K562 (cell line): Measurements from ENCODE around the gene GRSF1. TPM values are rescaled to one million over a fixed set of nuclear protein-coding genes. Genes with fewer than 3 reads are reported as not detected.

Source experiments
- ARHGAP35 ChIP-seq: fragments of 450-650 bp; IDR thresholded peaks from 2 replicates; pipeline ENCODE4 v1.6.1; 2018; ENCODE audit not compliant: partially characterized antibody
- ARID2 ChIP-seq: fragments of 450-650 bp; IDR thresholded peaks from 2 replicates; pipeline ENCODE4 v1.6.1; 2017; ENCODE audit warnings: antibody characterized with exemption, mild to moderate bottlenecking
- ASH1L ChIP-seq: fragments of 450-650 bp; IDR thresholded peaks from 2 replicates; pipeline ENCODE4 v1.6.1; 2018; ENCODE audit warnings: borderline replicate concordance, mild to moderate bottlenecking, low read depth; ENCODE audit not compliant: partially characterized antibody
- GABPA ChIP-seq: fragments of 200-800 bp; sonication (Bioruptor generic); conservative IDR thresholded peaks from 2 replicates; pipeline ENCODE4 v1.6.1; 2016; ENCODE audit warnings: low read depth, missing genetic modification characterization, missing compliant biosample characterization
- HNRNPH1 ChIP-seq: fragments of 200-400 bp; formaldehyde crosslinking; optimal IDR thresholded peaks from 2 replicates; pipeline ENCODE3; 2017; ENCODE audit warnings: low read depth, mild to moderate bottlenecking, low read length, moderate library complexity
- HNRNPUL1 ChIP-seq: fragments of 200-400 bp; formaldehyde crosslinking; IDR thresholded peaks from 2 replicates; pipeline ENCODE4 v1.6.1; 2017; ENCODE audit warnings: low read length
- HOXB6 ChIP-seq: fragments of 250-450 bp; sonication (Bioruptor Pico); IDR thresholded peaks from 2 replicates; pipeline ENCODE4 v1.5.1; 2022; ENCODE audit warnings: mild to moderate bottlenecking, borderline replicate concordance
- IFI16 ChIP-seq: fragments of 250-450 bp; sonication (Bioruptor Pico); IDR thresholded peaks from 2 replicates; pipeline ENCODE4 v2.1.2; 2022; ENCODE audit warnings: mild to moderate bottlenecking, inconsistent platforms
- KDM2B ChIP-seq: fragments of 250-450 bp; sonication (Bioruptor Pico); IDR thresholded peaks from 2 replicates; pipeline ENCODE4 v1.8.0; 2021; ENCODE audit warnings: mild to moderate bottlenecking, moderate library complexity
- KHSRP ChIP-seq: fragments of 450-650 bp; IDR thresholded peaks from 2 replicates; pipeline ENCODE4 v1.6.1; 2017
- MAZ ChIP-seq, 2 experiments: fragments of 450-650 bp in 1 of 2; sonication (generic) in 1 of 2; formaldehyde crosslinking; IDR thresholded peaks in 1 of 2; conservative IDR thresholded peaks in 1 of 2; 2 replicates each; pipeline versions ENCODE4 v1.4.0 to v1.5.0; 2020; ENCODE audit warnings: mild to moderate bottlenecking in 1 of 2, missing genetic modification reagents in 1 of 2
- MTA1 ChIP-seq: fragments of 450-650 bp; IDR thresholded peaks from 2 replicates; pipeline ENCODE4 v1.6.1; 2017; ENCODE audit warnings: borderline replicate concordance
- MYC ChIP-seq, 2 experiments: fragments of 250-450 bp in 1 of 2; sonication (Bioruptor Pico) in 1 of 2; IDR thresholded peaks; 2 replicates each; pipeline versions ENCODE4 v1.5.1 to v1.6.1; 2012 to 2021; ENCODE audit warnings: low read depth in 2 of 2, borderline replicate concordance in 1 of 2, improper control_type of control experiment in 1 of 2, low read length in 1 of 2, mild to moderate bottlenecking in 1 of 2, moderate library complexity in 1 of 2
- POLR2B ChIP-seq: fragments of 450-650 bp; IDR thresholded peaks from 2 replicates; pipeline ENCODE4 v1.6.1; 2018; ENCODE audit warnings: low read depth; ENCODE audit not compliant: partially characterized antibody
- POU5F1 ChIP-seq: fragments of 150-350 bp; IDR thresholded peaks from 2 replicates; pipeline ENCODE4 v1.6.1; 2014; ENCODE audit warnings: borderline replicate concordance, low read length, low read depth, mild to moderate bottlenecking; ENCODE audit not compliant: partially characterized antibody
- PTRF ChIP-seq: fragments of 450-650 bp; IDR thresholded peaks from 2 replicates; pipeline ENCODE4 v1.6.1; 2016; ENCODE audit warnings: mild to moderate bottlenecking, missing genetic modification characterization, missing compliant biosample characterization
- PTTG1 ChIP-seq: fragments of 450-650 bp; IDR thresholded peaks from 2 replicates; pipeline ENCODE4 v1.6.1; 2016; ENCODE audit warnings: low read depth, mild to moderate bottlenecking, missing genetic modification characterization, missing compliant biosample characterization
- SMAD1 ChIP-seq: fragments of 150-350 bp; IDR thresholded peaks from 2 replicates; pipeline ENCODE4 v1.6.1; 2014; ENCODE audit warnings: low read length, low read depth; ENCODE audit not compliant: partially characterized antibody
- TAL1 ChIP-seq: fragments of 450-650 bp; IDR thresholded peaks from 2 replicates; pipeline ENCODE4 v1.6.1; 2016; ENCODE audit warnings: mild to moderate bottlenecking
- ZC3H4 ChIP-seq: sonication (generic); formaldehyde crosslinking; IDR thresholded peaks from 2 replicates; pipeline ENCODE4 v1.9.0; 2021; ENCODE audit warnings: missing genetic modification reagents, borderline replicate concordance
- ZNF174 ChIP-seq: fragments of 250-450 bp; sonication (Bioruptor Pico); IDR thresholded peaks from 2 replicates; pipeline ENCODE4 v1.4.0; 2020; ENCODE audit warnings: mild to moderate bottlenecking
- ZNF197 ChIP-seq: fragments of 200-800 bp; sonication (Bioruptor generic); IDR thresholded peaks from 2 replicates; pipeline ENCODE4 v1.6.1; 2016; ENCODE audit warnings: low read depth, missing genetic modification characterization, missing compliant biosample characterization
- ZNF445 ChIP-seq: fragments of 250-450 bp; sonication (Bioruptor Pico); IDR thresholded peaks from 2 replicates; pipeline ENCODE4 v1.4.0; 2020; ENCODE audit warnings: low read depth, mild to moderate bottlenecking, moderate library complexity
- ZNF764 ChIP-seq: fragments of 250-450 bp; sonication (Bioruptor Pico); IDR thresholded peaks from 2 replicates; pipeline ENCODE4 v1.4.0; 2020; ENCODE audit warnings: low read depth, mild to moderate bottlenecking, moderate library complexity
- polyA plus RNA-seq, 8 experiments: library from polyadenylated mRNA; depleted of rRNA in 4 of 8; stranded (reverse) in 5 of 8; unstranded in 3 of 8; fragments of >200 nt; fragmentation: Nextera tagmentation in 2 of 8; fragmentation: Illumina TruSeq in 1 of 8; extraction: Ambion mirVana in 2 of 8; extraction: Trizol in 1 of 8; gene quantifications; 2 replicates each; pipeline versions ENCODE4 v1.2.1 to v1.2.3, GENCODE V29; 2011 to 2014; ENCODE audit warnings: inconsistent platforms in 1 of 8, missing spikeins in 1 of 8
- total RNA-seq, 7 experiments: library from RNA; depleted of rRNA in 6 of 7; stranded (reverse); fragments of >200 nt in 6 of 7; fragmentation: Illumina TruSeq in 2 of 7; extraction: Trizol in 2 of 7; gene quantifications; 2 replicates each; pipeline versions ENCODE4 v1.2.1 to v1.2.3, GENCODE V29; 2011 to 2021; ENCODE audit warnings: low replicate concordance in 1 of 7
- TF ChIP-seq, protein P1 (sequence below): fragments of 250-450 bp; sonication (Bioruptor Pico); IDR thresholded peaks from 2 replicates; pipeline ENCODE4 v1.5.0; 2021
- TF ChIP-seq, protein P2 (sequence below): sonication (generic); formaldehyde crosslinking; IDR thresholded peaks from 2 replicates; pipeline ENCODE4 v1.9.0; 2022; ENCODE audit warnings: mild to moderate bottlenecking, missing genetic modification reagents
- TF ChIP-seq, protein P3 (sequence below): fragments of 450-650 bp; IDR thresholded peaks from 2 replicates; pipeline ENCODE4 v1.6.1; 2014; ENCODE audit warnings: low read depth, mild to moderate bottlenecking, moderate library complexity, borderline replicate concordance

Gene GRSF1
- total and polyA plus RNA-seq, 9 of the 15 experiments (the other 6 are each of a cell fraction or from before 2014, with no cell fraction given) = 33.0 to 105 (median 76.0) TPM

DNA sequence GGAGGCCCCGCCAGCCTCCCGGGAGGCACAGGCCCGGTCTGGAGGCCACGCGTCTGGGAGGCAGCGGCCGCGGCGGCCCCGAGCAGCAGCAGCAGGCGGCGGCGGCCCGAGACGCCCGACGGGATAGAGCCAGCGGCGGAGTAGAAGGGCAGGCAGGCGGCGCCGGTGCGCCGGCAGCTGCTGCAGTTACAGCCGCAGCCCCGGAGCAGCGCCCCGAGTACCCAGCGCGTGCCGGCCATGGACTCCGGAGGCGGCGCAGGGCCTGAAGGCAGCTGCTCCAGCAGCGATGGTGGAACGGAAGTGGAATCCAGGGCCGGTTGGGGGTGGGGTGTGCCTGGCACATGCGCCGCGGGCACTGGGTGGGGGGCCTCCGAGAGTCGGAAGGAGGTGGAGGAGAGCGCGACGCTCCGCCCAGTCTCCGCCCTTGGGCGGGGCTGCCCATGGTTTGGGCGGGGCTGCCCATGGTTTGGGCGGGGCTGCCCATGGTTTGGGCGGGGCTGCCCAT, at the start of gene GRSF1 (continued):
- TF ChIP-seq, protein P1, sequence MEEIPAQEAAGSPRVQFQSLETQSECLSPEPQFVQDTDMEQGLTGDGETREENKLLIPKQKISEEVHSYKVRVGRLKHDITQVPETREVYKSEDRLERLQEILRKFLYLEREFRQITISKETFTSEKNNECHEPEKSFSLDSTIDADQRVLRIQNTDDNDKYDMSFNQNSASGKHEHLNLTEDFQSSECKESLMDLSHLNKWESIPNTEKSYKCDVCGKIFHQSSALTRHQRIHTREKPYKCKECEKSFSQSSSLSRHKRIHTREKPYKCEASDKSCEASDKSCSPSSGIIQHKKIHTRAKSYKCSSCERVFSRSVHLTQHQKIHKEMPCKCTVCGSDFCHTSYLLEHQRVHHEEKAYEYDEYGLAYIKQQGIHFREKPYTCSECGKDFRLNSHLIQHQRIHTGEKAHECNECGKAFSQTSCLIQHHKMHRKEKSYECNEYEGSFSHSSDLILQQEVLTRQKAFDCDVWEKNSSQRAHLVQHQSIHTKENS (CRISPR knock-in tag) = no peak
- TF ChIP-seq GABPA (tag) (peak; percentile 89), HNRNPH1 (no peak), HNRNPUL1 (no peak), ARHGAP35 (no peak), KHSRP (no peak), POU5F1 (no peak), IFI16 (CRISPR knock-in tag) (no peak), HOXB6 (CRISPR knock-in tag) (no peak), ARID2 (no peak), MTA1 (no peak), PTRF (tag) (no peak), ZC3H4 (no peak), SMAD1 (no peak), PTTG1 (tag) (no peak), ZNF764 (no peak), MAZ (CRISPR knock-in tag; conservative IDR thresholded peaks at IDR 0.05 in 1 of 2, IDR thresholded peaks at IDR 0.05 in 1 of 2) (peak; percentile 62 to 96), TAL1 (no peak), ZNF197 (CRISPR knock-in tag) (no peak), ZNF445 (CRISPR knock-in tag) (no peak), ASH1L (no peak), KDM2B (CRISPR knock-in tag) (no peak), ZNF174 (CRISPR knock-in tag) (no peak), POLR2B (peak; percentile 64), MYC (IDR thresholded peaks at IDR 0.05; ENCODE audit: low read depth, low read length) (peak; percentile 80), MYC (CRISPR knock-in tag; IDR thresholded peaks at IDR 0.05; ENCODE audit: borderline replicate concordance, low read depth) (no peak)
- TF ChIP-seq, protein P2, sequence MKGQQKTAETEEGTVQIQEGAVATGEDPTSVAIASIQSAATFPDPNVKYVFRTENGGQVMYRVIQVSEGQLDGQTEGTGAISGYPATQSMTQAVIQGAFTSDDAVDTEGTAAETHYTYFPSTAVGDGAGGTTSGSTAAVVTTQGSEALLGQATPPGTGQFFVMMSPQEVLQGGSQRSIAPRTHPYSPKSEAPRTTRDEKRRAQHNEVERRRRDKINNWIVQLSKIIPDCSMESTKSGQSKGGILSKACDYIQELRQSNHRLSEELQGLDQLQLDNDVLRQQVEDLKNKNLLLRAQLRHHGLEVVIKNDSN = no peak
- TF ChIP-seq, protein P3, sequence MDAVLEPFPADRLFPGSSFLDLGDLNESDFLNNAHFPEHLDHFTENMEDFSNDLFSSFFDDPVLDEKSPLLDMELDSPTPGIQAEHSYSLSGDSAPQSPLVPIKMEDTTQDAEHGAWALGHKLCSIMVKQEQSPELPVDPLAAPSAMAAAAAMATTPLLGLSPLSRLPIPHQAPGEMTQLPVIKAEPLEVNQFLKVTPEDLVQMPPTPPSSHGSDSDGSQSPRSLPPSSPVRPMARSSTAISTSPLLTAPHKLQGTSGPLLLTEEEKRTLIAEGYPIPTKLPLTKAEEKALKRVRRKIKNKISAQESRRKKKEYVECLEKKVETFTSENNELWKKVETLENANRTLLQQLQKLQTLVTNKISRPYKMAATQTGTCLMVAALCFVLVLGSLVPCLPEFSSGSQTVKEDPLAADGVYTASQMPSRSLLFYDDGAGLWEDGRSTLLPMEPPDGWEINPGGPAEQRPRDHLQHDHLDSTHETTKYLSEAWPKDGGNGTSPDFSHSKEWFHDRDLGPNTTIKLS = 0 out of 2 replicates have a peak, but pooled peaks have one; percentile 52
